Ishikawa (cell line): ENCODE measurements around the gene DUSP10.

Experiments
- CEBPB ChIP-seq: IDR thresholded peaks from 2 replicates; pipeline ENCODE4 v1.6.1; 2012
- CREB1 ChIP-seq: IDR thresholded peaks from 2 replicates; pipeline ENCODE4 v1.6.1; 2012; ENCODE audit warnings: low read depth
- EGR1 ChIP-seq: IDR thresholded peaks from 2 replicates; pipeline ENCODE4 v1.6.1; 2012
- EP300 ChIP-seq: IDR thresholded peaks from 2 replicates; pipeline ENCODE4 v1.6.1; 2012; ENCODE audit warnings: borderline replicate concordance
- FOXM1 ChIP-seq: IDR thresholded peaks from 2 replicates; pipeline ENCODE4 v1.6.1; 2012; ENCODE audit warnings: low read depth, borderline replicate concordance
- NFIC ChIP-seq: IDR thresholded peaks from 2 replicates; pipeline ENCODE4 v1.6.1; 2012
- RAD21 ChIP-seq: IDR thresholded peaks from 2 replicates; pipeline ENCODE4 v1.6.1; 2012; ENCODE audit warnings: low read depth
- TAF1 ChIP-seq: IDR thresholded peaks from 2 replicates; pipeline ENCODE4 v1.6.1; 2012; ENCODE audit warnings: low read depth, mild to moderate bottlenecking
- TCF12 ChIP-seq: IDR thresholded peaks from 2 replicates; pipeline ENCODE4 v1.6.1; 2012; ENCODE audit warnings: low read depth
- TEAD4 ChIP-seq: IDR thresholded peaks from 2 replicates; pipeline ENCODE4 v1.6.1; 2012
- YY1 ChIP-seq: IDR thresholded peaks from 2 replicates; pipeline ENCODE4 v1.6.1; 2012; ENCODE audit warnings: low read depth
- ZBTB7A ChIP-seq: IDR thresholded peaks from 2 replicates; pipeline ENCODE4 v1.6.1; 2012; ENCODE audit warnings: low read depth
- TF ChIP-seq, protein P1 (sequence below): IDR thresholded peaks from 2 replicates; pipeline ENCODE4 v1.6.1; 2012
- TF ChIP-seq, protein P2 (sequence below): IDR thresholded peaks from 2 replicates; pipeline ENCODE4 v1.6.1; 2012; ENCODE audit warnings: low read depth, mild to moderate bottlenecking
- TF ChIP-seq, protein P3 (sequence below): IDR thresholded peaks from 2 replicates; pipeline ENCODE4 v1.6.1; 2012

DUSP10 gene

DNA sequence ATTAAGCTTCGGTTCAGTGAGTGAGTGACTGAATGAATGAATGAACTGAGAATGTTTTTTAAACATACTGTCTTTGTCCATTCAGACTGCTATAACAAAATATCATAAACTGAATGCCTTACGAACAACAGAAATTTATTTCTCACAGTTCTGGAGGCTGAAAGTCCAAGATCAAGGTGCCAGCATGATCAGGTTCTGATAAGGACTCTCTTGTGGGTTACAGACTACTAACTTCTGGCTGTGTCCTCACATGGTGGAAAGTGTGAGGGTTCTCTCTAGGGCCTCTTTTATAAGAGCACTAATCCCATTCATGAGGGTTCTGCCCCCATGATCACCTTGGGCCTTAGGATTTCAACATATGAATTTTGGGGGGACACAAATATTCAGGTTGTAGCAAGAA is 7.1 kb upstream of the DUSP10 start:
- TF ChIP-seq FOXM1 (no peak), ZBTB7A (no peak), TCF12 (no peak), TAF1 (no peak), RAD21 (no peak), TEAD4 (no peak), CEBPB (no peak)
- TF ChIP-seq, protein P1, sequence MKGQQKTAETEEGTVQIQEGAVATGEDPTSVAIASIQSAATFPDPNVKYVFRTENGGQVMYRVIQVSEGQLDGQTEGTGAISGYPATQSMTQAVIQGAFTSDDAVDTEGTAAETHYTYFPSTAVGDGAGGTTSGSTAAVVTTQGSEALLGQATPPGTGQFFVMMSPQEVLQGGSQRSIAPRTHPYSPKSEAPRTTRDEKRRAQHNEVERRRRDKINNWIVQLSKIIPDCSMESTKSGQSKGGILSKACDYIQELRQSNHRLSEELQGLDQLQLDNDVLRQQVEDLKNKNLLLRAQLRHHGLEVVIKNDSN: no peak
- TF ChIP-seq, protein P2, sequence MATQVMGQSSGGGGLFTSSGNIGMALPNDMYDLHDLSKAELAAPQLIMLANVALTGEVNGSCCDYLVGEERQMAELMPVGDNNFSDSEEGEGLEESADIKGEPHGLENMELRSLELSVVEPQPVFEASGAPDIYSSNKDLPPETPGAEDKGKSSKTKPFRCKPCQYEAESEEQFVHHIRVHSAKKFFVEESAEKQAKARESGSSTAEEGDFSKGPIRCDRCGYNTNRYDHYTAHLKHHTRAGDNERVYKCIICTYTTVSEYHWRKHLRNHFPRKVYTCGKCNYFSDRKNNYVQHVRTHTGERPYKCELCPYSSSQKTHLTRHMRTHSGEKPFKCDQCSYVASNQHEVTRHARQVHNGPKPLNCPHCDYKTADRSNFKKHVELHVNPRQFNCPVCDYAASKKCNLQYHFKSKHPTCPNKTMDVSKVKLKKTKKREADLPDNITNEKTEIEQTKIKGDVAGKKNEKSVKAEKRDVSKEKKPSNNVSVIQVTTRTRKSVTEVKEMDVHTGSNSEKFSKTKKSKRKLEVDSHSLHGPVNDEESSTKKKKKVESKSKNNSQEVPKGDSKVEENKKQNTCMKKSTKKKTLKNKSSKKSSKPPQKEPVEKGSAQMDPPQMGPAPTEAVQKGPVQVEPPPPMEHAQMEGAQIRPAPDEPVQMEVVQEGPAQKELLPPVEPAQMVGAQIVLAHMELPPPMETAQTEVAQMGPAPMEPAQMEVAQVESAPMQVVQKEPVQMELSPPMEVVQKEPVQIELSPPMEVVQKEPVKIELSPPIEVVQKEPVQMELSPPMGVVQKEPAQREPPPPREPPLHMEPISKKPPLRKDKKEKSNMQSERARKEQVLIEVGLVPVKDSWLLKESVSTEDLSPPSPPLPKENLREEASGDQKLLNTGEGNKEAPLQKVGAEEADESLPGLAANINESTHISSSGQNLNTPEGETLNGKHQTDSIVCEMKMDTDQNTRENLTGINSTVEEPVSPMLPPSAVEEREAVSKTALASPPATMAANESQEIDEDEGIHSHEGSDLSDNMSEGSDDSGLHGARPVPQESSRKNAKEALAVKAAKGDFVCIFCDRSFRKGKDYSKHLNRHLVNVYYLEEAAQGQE: no peak

DNA sequence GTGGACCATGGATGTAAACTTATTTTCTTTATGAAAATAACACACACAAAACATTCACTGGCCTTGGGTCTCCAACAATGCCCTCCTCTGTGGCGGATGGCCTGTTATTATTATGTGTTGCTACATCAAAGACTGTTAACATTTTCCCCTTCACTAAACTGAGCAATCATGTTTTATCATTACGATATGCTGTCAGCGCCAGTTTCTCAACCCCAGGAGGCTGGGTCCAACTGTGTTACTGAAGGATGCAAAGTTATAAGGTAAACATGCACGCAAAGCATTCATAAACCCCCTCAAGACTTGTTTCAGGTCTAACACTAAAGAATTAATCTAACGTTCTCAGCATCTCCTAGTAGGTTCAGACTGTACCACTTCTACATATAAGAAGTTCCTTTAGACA is 6.0 kb upstream of the DUSP10 start:
- TF ChIP-seq EGR1: no peak
- no peak for TF ChIP-seq EP300
- TF ChIP-seq FOXM1: no peak
- TF ChIP-seq, protein P3, sequence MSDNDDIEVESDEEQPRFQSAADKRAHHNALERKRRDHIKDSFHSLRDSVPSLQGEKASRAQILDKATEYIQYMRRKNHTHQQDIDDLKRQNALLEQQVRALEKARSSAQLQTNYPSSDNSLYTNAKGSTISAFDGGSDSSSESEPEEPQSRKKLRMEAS: no peak
- no peak for TF ChIP-seq ZBTB7A
- TF ChIP-seq, protein P1: no peak
- TF ChIP-seq RAD21: no peak
- no peak for TF ChIP-seq TAF1
- TF ChIP-seq NFIC: no peak
- TF ChIP-seq CREB1: no peak
- TF ChIP-seq TCF12: no peak
- no peak for TF ChIP-seq YY1
- no peak for TF ChIP-seq TEAD4
- TF ChIP-seq, protein P2: no peak
- TF ChIP-seq CEBPB: no peak

DNA sequence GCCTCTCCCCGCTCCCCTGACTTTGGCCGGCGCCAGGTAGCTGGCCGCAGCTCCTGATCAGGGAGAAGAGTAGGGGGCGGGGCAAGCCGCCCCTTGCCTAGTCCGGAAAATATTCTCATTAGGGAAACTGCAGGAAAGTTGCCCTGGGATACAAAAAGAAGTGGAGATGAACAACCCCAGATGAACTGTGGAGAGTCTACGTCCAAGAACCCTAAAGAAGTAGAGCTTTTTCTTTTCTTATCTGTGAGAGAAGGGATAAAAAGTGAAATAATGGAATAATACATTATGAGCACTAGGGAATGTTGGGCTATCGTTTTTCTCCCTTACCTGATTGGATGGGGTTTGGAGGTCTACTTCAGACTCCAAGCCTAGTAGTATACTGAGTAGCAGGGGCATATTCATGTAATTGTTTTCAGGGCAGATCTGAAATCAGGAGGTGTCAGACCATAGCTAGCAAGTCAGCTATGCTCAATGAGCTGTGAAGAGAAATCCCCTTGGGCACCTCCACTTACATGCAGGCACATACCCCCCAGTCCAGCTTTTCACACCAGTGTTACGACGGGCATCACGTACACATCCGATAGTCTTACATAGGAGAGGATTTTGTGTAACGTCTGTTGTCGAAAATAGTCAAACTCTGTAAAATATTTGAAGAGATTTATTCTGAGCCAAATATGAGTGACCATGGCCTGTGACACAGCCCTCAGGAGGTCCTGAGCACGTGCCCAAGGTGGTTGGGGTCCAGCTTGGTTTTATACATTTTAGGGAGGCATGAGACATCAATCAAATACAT is 1.7 kb upstream of the DUSP10 start:
- no peak for TF ChIP-seq CREB1
- no peak for TF ChIP-seq TAF1
- TF ChIP-seq TEAD4: no peak
- no peak for TF ChIP-seq FOXM1
- TF ChIP-seq, protein P3: no peak
- no peak for TF ChIP-seq EGR1
- TF ChIP-seq ZBTB7A: no peak
- no peak for TF ChIP-seq CEBPB
- TF ChIP-seq, protein P1: no peak
- no peak for TF ChIP-seq NFIC
- TF ChIP-seq, protein P2: no peak
